NCI-H1417 (cell line): ENCODE measurements around the gene C6orf58.

ENCODE experiments used
- DNase-seq, 3 experiments: peaks; one replicate each; lab custom pipeline; 2025; lab: John Stamatoyannopoulos, UW

C6orf58 gene

DNA sequence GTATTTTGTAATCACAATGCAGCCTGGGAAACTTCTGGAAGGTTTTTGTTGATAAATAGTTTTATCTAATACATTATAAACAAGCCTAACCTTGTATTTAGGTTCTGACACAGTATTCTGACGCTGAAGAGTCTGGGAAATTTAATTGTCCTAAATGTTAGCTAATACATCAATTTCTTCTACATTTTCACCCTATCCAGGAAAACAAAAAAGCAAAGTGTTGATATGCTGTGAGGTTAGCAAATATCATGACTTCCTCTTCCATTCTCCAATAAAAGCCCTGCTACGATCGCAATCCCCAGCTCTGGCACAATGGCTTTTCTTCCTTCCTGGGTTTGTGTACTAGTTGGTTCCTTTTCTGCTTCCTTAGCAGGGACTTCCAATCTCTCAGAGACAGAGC is at the start of gene C6orf58:
Gene C6orf58, plus strand, starts transcription at position 301 of the 400 bp plus-strand sequence. Its CDS starts 12 bp downstream, at position 313.
- DNase-seq, result no peak

DNA sequence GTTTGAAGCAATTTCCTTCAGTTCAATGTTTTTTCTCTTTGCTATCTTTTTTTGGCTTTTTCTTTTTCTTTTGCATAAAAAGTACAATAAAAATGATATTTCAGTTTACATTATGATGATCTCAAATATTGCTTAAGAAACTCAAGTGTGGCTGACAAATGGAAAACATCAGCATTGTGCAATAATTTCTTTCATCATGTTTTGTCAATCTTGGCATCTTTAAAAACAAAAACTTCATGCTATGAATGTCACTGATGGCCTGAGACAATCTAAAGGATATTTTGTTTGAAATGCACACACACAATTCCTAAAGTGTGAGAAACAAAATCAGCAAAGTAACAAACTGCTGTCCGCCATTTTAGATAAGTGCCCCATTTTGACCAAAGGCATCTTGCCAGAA is 44.0 kb upstream of the C6orf58 start:
- no peak for DNase-seq

DNA sequence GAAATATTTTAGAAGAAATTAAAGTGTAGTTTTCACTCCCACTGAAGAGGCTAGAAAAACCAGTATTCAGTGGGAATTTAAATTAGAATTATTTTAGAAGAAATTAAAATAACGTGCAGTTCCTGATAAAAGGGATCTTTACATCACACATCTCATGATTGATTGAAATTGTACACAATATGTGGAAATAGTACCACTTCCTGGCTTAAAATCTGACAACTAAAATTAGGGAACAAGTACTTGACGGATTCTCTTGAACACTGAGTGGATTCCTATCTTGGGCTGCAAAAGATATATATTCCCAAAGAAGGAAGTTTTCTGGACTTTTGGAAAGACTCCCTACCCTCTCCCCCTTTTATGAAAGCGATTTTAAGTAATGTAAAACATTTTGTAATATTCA is 43.2 kb upstream of the C6orf58 start:
- no peak for DNase-seq

DNA sequence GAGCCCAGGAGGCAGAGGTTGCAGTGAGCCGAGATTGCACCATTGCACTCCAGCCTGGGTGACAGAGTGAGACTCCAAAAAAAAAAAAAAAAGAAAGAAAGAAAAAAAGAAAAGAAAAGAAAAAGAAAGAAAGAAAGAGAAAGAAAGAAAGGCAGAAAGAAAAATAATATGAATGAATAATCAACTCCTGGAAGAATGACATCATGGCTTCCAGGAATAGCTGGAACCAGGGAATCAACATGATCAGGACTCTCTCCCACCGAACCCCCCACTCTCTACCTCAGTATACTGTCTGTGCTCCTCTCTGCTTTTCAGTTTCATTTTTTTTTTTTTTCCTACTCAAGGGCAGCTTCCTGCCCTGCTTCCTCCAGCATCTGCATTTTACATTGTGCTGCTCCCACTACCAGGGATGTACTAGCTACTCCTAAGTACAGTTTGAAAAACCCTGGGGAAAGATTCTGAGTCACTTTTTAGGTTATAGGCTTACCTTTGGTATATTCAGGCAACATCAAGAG is 38.2 kb upstream of the C6orf58 start:
- no peak for DNase-seq

DNA sequence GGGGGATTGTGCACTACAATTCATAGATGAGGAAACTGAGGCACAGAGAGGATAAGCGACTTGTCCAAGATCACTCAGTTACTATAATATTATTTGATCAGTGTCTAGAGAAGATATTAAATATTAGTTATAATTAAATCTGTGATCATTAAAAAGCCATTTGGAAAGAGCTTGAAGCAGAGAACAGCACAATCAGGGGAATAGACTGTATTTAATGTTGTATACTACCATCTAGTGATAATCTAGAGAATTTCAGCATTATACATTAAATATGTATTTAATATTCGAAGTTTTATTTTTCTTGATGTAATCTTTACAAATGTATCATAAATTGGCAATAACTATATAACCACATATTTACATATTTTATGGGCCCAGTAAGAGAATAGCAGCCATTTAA is 37.7 kb upstream of the C6orf58 start:
- DNase-seq, result peak; percentile 2 to 49 (median 17)

DNA sequence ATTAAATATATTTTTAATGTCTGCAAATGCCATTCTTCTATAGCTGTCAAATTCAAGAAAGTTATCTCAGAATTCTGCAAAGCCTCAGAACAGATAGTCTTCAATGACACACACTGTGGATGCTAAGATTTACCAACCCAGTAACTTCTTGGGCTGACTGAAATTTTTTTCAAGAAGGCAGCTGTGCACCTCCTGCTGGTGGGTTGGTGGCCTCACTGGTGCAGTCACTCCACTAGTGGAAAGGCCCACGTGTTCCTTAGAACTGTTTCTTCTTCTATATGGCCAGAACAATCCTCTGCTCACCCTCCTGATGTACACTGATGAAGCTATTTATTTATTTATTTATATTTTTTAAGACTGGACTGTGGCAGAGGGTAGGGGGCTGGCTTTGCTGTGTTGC is 29.8 kb upstream of the C6orf58 start:
- no peak for DNase-seq

DNA sequence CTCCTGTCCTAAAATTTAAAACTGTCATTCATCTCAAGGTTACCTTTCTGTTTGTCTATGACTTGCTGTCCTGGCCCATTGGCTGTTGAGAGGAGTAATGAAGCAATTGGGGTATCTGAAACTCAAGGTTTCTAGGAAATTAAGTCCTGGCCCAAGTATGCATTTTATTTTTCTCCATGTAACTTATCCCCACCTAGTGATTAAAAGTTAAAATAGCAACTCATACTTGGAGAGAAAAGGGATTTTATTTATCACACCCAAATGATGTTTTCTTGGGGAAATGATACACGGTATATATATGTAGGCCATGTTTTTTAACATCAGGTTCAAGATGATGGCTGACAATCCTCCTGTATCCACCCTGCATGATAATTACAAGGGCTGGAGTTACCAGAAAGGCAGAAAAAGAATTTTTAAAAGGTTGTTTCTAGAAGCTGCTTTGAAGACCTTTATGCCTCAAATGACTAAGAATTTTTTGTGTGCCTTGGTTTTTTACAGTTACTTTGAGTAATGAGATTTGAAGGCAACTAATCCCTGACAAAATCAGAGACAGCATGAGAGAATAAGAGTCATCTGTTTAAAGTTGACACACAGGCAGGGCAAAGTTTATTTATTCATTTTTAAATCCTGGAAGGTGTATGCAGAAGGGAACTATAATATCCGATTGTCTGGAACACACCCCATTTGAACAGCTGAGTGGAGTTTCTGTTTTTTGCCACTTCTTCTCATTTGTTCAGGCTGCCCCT is 28.9 kb upstream of the C6orf58 start:
- no peak for DNase-seq

DNA sequence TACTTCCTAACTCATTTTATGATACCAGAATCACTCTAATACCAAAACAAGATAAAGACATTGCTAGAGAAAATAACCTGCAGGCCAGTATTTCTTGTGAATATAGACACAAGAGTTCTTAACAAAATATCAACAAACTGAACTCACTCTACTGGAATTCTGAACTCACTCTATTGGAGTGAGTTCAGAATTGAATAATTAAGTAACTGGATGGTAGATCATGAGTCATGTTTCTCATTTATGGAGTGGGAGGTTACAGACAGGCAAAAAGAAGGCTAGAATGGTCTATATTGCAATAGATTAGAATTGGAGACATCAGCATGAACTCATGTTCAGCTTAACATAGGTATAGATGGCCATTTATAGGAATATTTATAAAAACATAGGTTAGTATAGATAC is 26.6 kb upstream of the C6orf58 start:
- no peak for DNase-seq

DNA sequence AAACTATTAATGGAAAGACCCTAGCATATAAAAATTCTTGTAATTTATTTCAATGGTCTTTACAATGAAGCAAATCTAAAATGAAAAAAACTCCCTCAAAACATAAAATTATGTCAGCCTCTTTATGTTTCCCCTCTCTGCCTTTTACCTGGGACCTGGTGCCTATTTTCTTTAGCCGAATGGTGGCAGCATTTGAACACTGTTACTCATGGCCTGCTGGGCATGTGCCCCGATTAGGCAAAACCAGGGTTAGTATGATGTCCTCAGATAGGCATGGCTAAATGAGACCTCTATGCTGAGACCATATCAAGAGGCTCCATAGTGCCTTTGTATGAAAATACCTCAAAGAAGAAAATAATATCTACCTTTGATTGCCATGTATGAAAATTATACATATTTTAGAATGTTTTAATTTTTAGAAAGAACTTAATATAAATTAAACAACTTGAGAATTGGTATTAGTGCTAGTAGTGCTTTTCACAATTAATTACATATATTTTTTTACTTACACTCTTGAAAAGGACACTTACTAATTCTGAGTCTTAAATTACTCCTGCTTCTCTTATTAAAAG is 22.5 kb upstream of the C6orf58 start:
- peak; percentile 26 to 34 (median 33) for DNase-seq

DNA sequence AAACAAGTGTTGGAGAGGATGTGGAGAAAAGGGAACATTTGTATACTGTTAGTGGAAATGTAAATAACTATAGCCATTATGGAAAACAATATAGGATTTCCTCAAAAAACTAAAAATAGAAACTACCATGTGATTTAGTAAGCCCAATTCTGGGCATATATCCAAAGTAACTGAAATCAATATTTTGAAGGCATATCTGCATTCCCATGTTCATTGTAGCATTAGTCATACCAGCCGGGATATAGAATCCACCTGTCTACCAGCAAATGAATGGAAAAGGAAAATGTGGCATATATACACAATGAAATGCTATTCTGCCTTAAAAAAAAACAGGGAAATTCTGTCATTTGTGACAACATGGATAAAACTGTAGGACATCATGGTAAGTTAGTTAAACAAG is 15.3 kb upstream of the C6orf58 start:
- no peak for DNase-seq

DNA sequence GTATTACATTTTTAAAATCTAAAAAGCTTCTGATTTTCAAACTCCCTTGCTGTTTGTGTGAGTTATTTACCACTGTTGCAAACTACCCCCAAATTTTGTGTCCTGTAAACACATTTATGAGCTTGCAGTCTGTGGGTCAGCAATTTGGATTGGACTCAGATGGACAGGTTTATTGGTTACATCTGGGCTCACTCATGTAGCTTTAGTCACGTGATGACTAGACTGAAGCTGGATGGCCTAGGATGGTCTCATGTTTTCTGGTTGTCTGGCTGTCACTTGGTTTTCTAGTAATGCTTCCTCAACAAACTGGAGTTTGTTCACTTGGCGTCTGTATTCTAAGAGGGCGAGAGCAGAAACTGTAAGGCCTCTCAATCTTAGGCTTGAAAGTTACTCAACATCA is 12.2 kb upstream of the C6orf58 start:
- no peak for DNase-seq

DNA sequence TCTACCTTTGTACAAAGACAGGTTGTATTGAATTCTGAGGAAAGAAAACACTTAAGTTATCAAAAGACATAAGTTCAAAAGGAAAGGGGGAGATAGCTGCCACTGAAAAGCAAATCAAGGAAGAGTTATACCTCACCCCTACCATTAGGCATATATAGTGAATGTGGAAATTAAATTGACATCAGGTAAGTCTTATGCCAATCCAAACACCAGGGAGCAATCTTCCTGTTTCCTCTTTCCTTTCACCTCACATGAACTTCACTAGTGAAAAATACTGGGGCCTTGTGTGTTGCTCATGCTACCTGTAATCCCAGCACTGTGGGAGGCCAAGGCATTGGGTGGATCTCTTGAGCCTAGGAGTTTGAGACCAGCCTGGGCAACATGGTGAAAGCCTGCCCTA is 10.9 kb upstream of the C6orf58 start:
- no peak for DNase-seq

DNA sequence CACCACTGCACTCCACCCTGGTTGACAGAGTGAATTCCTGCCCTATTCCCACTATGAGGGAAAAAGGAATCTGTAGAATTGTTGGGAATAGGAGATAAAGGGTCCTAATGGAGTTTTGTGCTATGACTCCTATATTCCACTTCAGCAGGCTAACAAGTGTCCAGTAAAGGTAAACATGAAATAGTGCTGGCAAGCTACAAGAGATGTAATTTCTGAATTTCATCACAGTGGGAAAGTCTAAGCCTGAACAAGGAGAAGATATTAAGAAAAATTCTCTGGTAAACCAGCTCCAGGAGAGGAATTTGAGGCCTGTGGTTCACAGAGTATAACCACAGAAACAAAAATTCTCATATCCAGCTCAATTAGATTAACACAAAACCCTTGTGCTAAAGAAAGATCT is 10.3 kb upstream of the C6orf58 start:
- DNase-seq, result no peak

DNA sequence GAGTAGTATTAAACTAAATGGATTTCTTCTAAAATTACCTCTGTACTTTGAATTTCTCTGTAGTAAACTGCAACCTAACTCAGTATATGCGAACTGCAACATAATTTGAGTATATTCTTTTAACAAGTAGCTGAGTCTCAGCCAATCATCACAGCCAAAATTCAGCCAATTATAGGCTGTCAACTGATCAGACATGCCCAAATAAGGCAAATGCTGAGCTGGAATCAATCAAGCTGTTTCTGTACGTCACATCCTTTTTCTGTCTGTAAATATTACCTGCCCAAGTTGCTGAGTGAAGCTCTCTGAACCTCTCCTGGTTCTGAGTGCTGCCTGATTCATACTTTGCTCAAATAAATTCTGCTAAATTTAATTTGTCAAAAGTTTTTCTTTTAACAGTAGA is 9.5 kb upstream of the C6orf58 start:
- DNase-seq, result no peak

DNA sequence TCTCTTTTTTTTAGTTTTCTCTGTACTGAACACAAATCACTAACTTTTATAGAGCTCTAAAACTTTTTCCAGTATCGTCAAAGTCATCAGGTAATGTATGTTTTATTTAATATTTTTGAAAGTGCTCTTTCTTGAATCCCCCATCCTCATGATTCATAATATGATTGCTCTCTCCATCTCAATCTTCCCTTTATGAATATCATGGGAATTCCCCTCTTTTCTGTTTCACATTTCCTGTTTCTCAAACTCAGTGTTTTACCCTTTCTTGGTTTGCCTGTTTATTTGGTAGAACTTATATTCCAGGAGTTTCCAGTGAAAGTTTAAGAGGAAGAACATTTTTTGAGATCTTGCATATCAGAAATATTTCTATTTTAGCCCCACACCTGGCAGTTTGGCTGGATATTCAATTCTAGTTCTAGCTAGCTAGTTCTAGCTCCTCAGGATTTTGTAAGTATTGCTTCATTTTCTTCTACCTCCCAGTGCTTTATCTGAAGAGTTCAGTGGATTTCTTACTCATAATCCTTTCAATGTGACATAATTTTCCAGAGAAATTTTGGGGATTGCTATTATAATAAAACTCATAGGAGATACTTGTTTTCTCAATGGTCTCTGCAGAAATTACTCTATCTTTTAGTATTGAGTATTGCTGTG is 6.1 kb upstream of the C6orf58 start:
- no peak for DNase-seq

DNA sequence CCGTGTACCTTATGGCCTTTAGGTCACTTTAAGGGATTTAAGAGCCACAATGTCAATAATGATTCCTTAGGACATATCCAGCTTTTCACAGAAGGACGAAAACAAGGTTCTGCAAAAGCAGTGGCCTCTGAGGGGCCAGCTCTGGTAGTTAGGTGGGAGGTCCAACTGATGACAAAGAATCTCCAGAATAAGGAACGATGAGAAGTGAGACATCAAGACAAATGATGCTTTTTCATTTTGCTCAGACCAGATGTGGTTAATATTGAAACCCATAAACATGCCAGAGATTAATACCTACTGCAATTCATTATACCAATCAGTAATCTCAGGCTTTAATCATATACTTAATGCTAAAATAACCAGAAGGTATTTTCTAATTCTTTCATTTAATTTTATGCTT is 1.9 kb downstream of the C6orf58 start:
- DNase-seq, result no peak

DNA sequence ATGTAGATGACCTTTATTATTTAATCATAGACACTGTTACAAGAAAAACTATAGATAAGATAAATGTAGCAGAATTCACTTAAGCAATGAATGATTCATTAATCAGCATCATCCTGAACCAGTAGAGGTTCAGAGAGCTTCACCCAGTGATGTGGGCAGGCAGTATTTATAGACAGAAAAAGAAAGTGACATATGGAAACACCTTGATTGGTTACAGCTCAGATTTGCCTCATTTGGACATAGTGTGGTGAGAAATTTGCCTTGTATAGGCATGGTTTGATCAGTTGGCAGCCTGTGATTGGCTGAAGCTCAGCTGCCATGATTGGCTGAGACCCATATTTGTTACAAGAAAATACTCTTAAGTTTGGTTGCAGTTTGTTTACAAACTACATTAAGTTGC is 4.6 kb downstream of the C6orf58 start:
- no peak for DNase-seq

DNA sequence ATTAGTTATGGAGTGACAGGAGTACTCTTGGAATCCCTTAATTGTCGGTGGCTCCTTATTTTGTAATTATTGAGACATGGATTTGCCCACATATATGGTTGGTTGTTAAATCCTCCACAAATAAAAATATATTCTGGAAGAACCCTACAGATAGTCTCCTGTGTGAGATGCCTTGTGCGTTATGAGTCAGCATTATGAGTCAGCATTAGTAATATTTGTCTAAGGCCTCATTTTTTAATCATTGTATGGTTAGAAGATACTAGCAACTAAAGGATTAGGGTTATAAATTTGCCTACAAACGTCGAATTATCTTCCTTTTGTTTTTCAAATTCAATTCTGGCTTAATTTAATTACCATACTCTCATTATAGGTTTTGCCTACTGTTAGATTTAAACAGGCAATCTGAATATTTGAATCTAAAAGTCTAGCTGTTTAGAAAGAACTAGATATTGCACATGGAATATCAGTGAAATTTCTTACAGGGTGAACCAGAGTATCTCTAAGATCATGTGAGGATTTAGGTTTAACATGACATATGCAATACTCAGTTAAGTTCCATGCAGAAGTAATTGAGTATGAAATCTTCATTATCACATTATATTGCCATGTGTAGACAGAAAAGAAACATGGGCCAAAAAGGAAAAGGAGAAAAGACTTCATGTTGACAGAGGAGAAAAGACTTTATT is 5.9 kb downstream of the C6orf58 start:
- no peak for DNase-seq

DNA sequence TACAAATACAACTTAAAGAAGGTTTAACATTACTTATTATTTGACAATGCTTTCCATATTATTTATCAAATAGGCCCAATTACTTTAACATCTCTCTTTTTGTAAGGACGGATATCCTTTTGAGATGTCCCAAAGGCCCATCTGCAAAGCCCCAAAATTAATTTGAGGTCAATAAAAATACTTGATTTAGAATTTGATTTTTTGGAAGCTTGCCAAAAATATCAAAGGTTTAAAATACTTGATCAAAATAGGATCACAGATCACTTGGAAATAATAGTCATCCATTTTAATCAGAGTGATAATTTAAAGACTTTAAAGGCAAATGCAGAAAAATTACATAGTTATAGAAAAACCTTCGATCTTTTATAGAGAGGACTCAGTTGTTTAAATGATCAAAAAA is 8.1 kb downstream of the C6orf58 start:
- no peak for DNase-seq

DNA sequence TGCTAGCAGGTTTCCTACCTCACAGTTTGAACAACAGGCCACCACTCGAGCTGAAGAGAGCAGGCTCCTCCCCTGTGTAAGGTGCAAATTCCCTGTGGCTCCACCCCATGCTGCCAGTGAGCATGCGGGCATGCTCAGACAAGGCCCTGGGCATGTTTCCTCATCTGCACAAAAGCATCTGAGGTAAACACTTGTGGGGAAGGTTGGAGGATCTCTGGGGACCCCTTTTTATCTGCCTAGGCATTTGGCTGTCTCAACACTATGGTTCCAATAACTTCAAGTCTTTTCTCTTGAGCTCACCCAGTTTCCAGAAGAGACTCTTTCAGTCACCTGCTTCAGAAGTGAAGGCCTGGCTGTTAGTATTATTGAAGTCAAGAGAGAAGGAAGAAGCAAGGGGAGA is 9.4 kb downstream of the C6orf58 start:
- peak; percentile 28 to 39 (median 29) for DNase-seq

DNA sequence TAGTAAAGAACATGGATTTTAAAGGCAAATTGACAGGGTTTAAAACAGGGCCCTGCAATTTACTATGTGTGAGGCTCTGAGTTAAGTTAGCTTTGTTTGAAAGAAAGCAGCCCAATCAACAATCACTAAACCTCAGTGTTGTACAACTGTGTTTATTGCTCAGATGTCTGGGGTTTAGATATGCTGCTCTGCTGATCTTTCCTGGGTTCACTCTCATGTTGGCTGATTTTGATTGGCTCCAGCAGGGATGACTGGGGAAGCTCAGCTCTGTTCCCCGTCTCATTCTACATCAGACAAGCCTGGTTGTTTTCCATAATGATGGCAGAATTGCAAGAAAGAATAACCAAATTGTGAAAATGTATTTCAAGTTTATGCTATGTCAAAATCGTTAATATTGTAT is 10.9 kb downstream of the C6orf58 start:
- no peak for DNase-seq

DNA sequence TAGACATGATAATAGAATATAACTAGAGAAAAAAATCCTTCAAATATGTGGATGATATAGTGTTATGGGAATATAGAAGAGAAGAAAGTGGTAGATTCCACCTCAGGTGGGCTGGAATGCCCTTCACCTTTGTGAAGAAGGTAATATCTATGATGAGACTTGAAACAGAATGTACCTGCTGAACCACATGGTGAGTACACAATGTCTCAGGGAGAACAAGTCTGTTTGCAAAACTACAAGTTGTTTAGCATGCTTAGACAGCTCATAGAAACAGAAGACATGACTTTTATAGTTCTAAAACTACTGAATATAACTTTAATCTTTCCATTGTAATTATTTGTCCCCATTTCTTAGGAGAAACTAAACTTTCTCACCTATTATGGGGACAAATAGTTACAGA is 12.2 kb downstream of the C6orf58 start:
- DNase-seq, result no peak

DNA sequence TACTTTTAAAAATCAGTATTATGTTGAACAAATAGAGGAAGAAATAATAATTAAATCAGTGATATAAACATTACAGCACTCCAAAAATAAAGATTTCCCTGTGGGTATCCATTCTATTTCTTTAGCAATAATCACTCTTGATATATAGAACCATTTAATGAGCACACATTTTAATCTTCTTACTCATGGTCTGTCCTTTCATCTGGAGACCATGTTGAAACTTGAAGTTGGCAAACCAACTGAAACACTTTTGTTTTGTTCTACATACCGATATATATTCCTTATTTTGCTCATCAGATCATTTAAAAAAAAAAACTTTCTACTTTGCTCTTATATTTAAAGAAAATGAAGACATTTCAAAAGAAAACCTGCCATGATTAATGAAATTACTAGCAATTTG is 13.4 kb downstream of the C6orf58 start:
- no peak for DNase-seq
